ENCODE data around the gene PAGE1.

DNA sequence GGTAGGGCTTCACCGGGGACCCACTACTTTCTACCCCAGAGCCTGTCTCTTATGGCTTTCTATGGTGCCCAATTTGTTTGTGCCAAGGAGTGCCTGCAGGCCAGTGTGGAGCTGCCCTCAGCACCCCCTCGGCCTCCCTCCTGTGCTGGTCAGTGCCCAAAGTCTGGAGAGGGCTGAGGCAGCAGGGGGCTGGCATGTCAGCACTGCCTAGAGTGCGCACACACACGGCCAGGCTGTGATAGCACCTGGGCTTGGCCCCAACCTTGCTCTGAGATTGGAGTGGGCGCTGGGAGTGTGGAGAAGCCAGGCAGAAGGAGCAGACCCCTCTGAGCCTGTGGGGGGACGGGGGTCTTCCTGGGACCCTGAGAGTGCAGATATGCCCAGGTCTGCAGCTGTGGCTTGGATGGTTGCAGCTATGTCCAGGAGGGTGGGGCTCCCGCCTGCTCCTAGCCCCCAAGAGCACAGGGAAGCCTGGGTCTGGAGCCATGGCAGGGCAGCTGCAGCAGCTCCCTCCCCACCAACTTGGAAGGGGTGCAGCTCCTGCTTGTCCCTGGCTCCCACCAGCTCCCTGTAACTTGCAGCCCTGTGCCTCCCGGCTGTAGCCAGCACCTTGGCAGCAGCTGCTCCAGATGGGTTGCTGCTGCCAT is 50.7 kb downstream of the PAGE1 start:
- TF ChIP-seq, protein P1, sequence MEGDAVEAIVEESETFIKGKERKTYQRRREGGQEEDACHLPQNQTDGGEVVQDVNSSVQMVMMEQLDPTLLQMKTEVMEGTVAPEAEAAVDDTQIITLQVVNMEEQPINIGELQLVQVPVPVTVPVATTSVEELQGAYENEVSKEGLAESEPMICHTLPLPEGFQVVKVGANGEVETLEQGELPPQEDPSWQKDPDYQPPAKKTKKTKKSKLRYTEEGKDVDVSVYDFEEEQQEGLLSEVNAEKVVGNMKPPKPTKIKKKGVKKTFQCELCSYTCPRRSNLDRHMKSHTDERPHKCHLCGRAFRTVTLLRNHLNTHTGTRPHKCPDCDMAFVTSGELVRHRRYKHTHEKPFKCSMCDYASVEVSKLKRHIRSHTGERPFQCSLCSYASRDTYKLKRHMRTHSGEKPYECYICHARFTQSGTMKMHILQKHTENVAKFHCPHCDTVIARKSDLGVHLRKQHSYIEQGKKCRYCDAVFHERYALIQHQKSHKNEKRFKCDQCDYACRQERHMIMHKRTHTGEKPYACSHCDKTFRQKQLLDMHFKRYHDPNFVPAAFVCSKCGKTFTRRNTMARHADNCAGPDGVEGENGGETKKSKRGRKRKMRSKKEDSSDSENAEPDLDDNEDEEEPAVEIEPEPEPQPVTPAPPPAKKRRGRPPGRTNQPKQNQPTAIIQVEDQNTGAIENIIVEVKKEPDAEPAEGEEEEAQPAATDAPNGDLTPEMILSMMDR (IDR thresholded peaks at IDR 0.05; ENCODE audit: low read depth, low read length), result no peak
- TF ChIP-seq POLR2A (IDR thresholded peaks at IDR 0.05; ENCODE audit: extremely low read depth, insufficient read length), result no peak

Data from NB4 (cell line).